ENCODE measurements around the gene SAMD9L.
A peak's percentile ranks its signal among the peaks of the same experiment; 100 is the strongest.
"Not testable (repeated sequence)": the region's sequence is repeated elsewhere in the genome, so short reads cannot be mapped to it uniquely, and the experiment has no call there.

Gene SAMD9L

GRCh38 chr7:93146036-93146435 is 2.1 kb downstream of the SAMD9L start:
- no peak for DNase-seq (ENCODE audit: low read depth in 2 of 2)

GRCh38 chr7:93145354-93145753 is 2.8 kb downstream of the SAMD9L start:
- DNase-seq (ENCODE audit: low read depth in 2 of 2), result no peak

GRCh38 chr7:93142127-93142526 is 6.1 kb downstream of the SAMD9L start:
- DNase-seq (ENCODE audit: low read depth in 2 of 2), result no peak

GRCh38 chr7:93140582-93141191 is 7.5 kb downstream of the SAMD9L start:
- no peak for DNase-seq (ENCODE audit: low read depth in 2 of 2)

GRCh38 chr7:93138576-93138975 is 9.6 kb downstream of the SAMD9L start:
- DNase-seq (ENCODE audit: low read depth in 2 of 2), result no peak

GRCh38 chr7:93133005-93133404 is 15.2 kb downstream of the SAMD9L start:
- DNase-seq (ENCODE audit: low read depth in 2 of 2), result no peak

GRCh38 chr7:93132216-93132615 is 16.0 kb downstream of the SAMD9L start:
- no peak for DNase-seq (ENCODE audit: low read depth in 2 of 2)

- not testable (repeated sequence) for DNase-seq (ENCODE audit: low read depth in 2 of 2)
Measured at GRCh38 chr7:93126954-93127353, 21.2 kb downstream of the SAMD9L start.

GRCh38 chr7:93123532-93123931 is 24.7 kb downstream of the SAMD9L start:
- DNase-seq (ENCODE audit: low read depth in 2 of 2), result not testable (repeated sequence)

- DNase-seq (ENCODE audit: low read depth in 2 of 2), result no peak
Measured at GRCh38 chr7:93120592-93121549, 27.3 kb downstream of the SAMD9L start.

GRCh38 chr7:93119191-93119905 is 28.8 kb downstream of the SAMD9L start:
- no peak for DNase-seq (ENCODE audit: low read depth in 2 of 2)

GRCh38 chr7:93117852-93118530 is 30.2 kb downstream of the SAMD9L start, which contains the start of gene SAMD9:
Gene SAMD9 (minus strand): TSS chr7:93117979. CDS start chr7:93106097, 11,882 bp downstream.
- peak; percentile 7 to 50 for DNase-seq (ENCODE audit: low read depth in 2 of 2)

- DNase-seq (ENCODE audit: low read depth in 2 of 2), result no peak
Measured at GRCh38 chr7:93117327-93117726, 30.9 kb downstream of the SAMD9L start.

- no peak for DNase-seq (ENCODE audit: low read depth in 2 of 2)
Measured at GRCh38 chr7:93115796-93116195, 32.4 kb downstream of the SAMD9L start.

- DNase-seq (ENCODE audit: low read depth in 2 of 2), result no peak
Measured at GRCh38 chr7:93108003-93108402, 40.2 kb downstream of the SAMD9L start.

GRCh38 chr7:93097388-93097787 is 50.8 kb downstream of the SAMD9L start:
- DNase-seq (ENCODE audit: low read depth in 2 of 2), result no peak

- DNase-seq (ENCODE audit: low read depth in 2 of 2), result no peak
Measured at GRCh38 chr7:93092757-93093370, 55.3 kb downstream of the SAMD9L start.
